Loucy (cell line): ENCODE results near the gene AGBL1.

Experiments used
- H2AFZ ChIP-seq: fragments of 200-600 bp; sonication (generic); 2 replicates; pipeline ENCODE4 v1.6.0; 2016; ENCODE audit warnings: antibody characterized with exemption, mild to moderate bottlenecking, low read length, moderate library complexity
- H3F3A ChIP-seq: fragments of 200-600 bp; 2 replicates; pipeline ENCODE4 v1.6.0; 2016; ENCODE audit warnings: antibody characterized with exemption, low read depth, mild to moderate bottlenecking
- H3K27me3 ChIP-seq: fragments of 200-600 bp; sonication (generic); 2 replicates; pipeline ENCODE4 v1.6.1; 2014; ENCODE audit warnings: low read length, mild to moderate bottlenecking; ENCODE audit not compliant: insufficient read depth, poor library complexity, severe bottlenecking
- H3K36me3 ChIP-seq: fragments of 200-600 bp; sonication (generic); 2 replicates; pipeline ENCODE4 v1.6.1; 2016; ENCODE audit warnings: low read length; ENCODE audit not compliant: insufficient read depth
- H3K4me1 ChIP-seq: fragments of 200-600 bp; sonication (generic); 2 replicates; pipeline ENCODE4 v1.5.1; 2014; ENCODE audit warnings: low read length, mild to moderate bottlenecking; ENCODE audit not compliant: insufficient read depth, poor library complexity, severe bottlenecking
- H3K4me2 ChIP-seq: fragments of 200-600 bp; sonication (generic); 2 replicates; pipeline ENCODE4 v1.6.0; 2014; ENCODE audit warnings: antibody characterized with exemption, low read length, low read depth, mild to moderate bottlenecking; ENCODE audit not compliant: poor library complexity, severe bottlenecking
- H3K4me3 ChIP-seq: fragments of 200-600 bp; sonication (generic); 2 replicates; pipeline ENCODE4 v1.5.1; 2014; ENCODE audit warnings: low read length, mild to moderate bottlenecking, mixed read lengths; ENCODE audit not compliant: poor library complexity, severe bottlenecking
- H3K79me2 ChIP-seq: fragments of 200-600 bp; sonication (generic); 2 replicates; pipeline ENCODE4 v1.6.1; 2014; ENCODE audit warnings: low read length; ENCODE audit not compliant: insufficient read depth
- H3K9ac ChIP-seq: fragments of 200-600 bp; sonication (generic); 2 replicates; pipeline ENCODE4 v1.6.0; 2014; ENCODE audit warnings: mild to moderate bottlenecking, low read depth, low read length, moderate library complexity; ENCODE audit not compliant: poor library complexity, severe bottlenecking
- H3K9me2 ChIP-seq: fragments of 200-600 bp; sonication (generic); replicated peaks from 2 replicates; pipeline ENCODE4 v1.6.1; 2016; ENCODE audit warnings: low read depth, low read length, mixed read lengths
- H3K9me3 ChIP-seq: fragments of 200-600 bp; sonication (generic); 2 replicates; pipeline ENCODE4 v1.6.1; 2014; ENCODE audit warnings: mild to moderate bottlenecking, antibody characterized with exemption, low read length, low read depth; ENCODE audit not compliant: insufficient read depth
- H4K20me1 ChIP-seq: fragments of 200-600 bp; sonication (generic); 2 replicates; pipeline ENCODE4 v1.6.0; 2014; ENCODE audit warnings: antibody characterized with exemption, low read length, mild to moderate bottlenecking; ENCODE audit not compliant: insufficient read depth, poor library complexity, severe bottlenecking
- CTCF ChIP-seq: fragments of 200-600 bp; sonication (generic); conservative IDR thresholded peaks from 2 replicates; pipeline ENCODE4 v1.5.1; 2014; ENCODE audit warnings: mild to moderate bottlenecking, antibody characterized with exemption, low read length
- EZH2phosphoT487 ChIP-seq: fragments of 200-600 bp; IDR thresholded peaks from 2 replicates; pipeline ENCODE4 v1.6.1; 2018; ENCODE audit warnings: antibody characterized with exemption, mild to moderate bottlenecking, moderate library complexity, borderline replicate concordance

Gene AGBL1

GRCh38 chr15:86661580-86661979, 581.9 kb downstream of the AGBL1 start:
- H3K79me2 ChIP-seq = no peaks in the 10 kb centered on the region
- H3K9me3 ChIP-seq = no peaks in the 10 kb centered on the region
- H3K4me1 ChIP-seq = no peaks in the 10 kb centered on the region
- H3K4me2 ChIP-seq = no peak overlapping the region
- H3K36me3 ChIP-seq = no peaks in the 10 kb centered on the region
- H3K4me3 ChIP-seq = no peak overlapping the region
- H3F3A ChIP-seq = no peaks in the 10 kb centered on the region
- no peak overlapping the region for H2AFZ ChIP-seq
- no peaks in the 10 kb centered on the region for H3K9me2 ChIP-seq
- no peaks in the 10 kb centered on the region for H4K20me1 ChIP-seq
- no peak overlapping the region for H3K9ac ChIP-seq
- H3K27me3 ChIP-seq = no peaks in the 10 kb centered on the region
- TF ChIP-seq CTCF (no peak), EZH2phosphoT487 (no peak)

- Histone ChIP-seq H3K4me3 (no peak overlapping the region), H3K9ac (no peak overlapping the region), H3K9me3 (no peaks in the 10 kb centered on the region; the same call in 1 of the 2 replicates), H4K20me1 (no peaks in the 10 kb centered on the region), H2AFZ (no peak overlapping the region), H3K36me3 (no peaks in the 10 kb centered on the region), H3K9me2 (no peaks in the 10 kb centered on the region), H3K27me3 (no peaks in the 10 kb centered on the region), H3K4me1 (no peaks in the 10 kb centered on the region), H3K4me2 (no peak overlapping the region), H3F3A (no peaks in the 10 kb centered on the region), H3K79me2 (no peaks in the 10 kb centered on the region)
- TF ChIP-seq CTCF (no peak), EZH2phosphoT487 (no peak)
These were observed 583.6 kb downstream of the AGBL1 start for GRCh38 chr15:86663304-86663703.

- no peaks in the 10 kb centered on the region for H3K27me3 ChIP-seq
- H3K9ac ChIP-seq = no peak overlapping the region
- no peak overlapping the region for H2AFZ ChIP-seq
- no peak overlapping the region for H3K4me3 ChIP-seq
- no peaks in the 10 kb centered on the region; the same call in 1 of the 2 replicates for H3K9me3 ChIP-seq
- no peaks in the 10 kb centered on the region for H3K9me2 ChIP-seq
- H3K36me3 ChIP-seq = no peaks in the 10 kb centered on the region
- H3K4me2 ChIP-seq = no peak overlapping the region
- H3K4me1 ChIP-seq = no peaks in the 10 kb centered on the region
- no peaks in the 10 kb centered on the region for H3K79me2 ChIP-seq
- no peaks in the 10 kb centered on the region for H3F3A ChIP-seq
- TF ChIP-seq CTCF = no peak
- TF ChIP-seq EZH2phosphoT487 = no peak
- H4K20me1 ChIP-seq = no peaks in the 10 kb centered on the region
These were observed 584.3 kb downstream of the AGBL1 start for GRCh38 chr15:86663979-86664378.
